ENCODE measurements around the gene PDE11A. TPM values are rescaled to one million over a fixed set of nuclear protein-coding genes. Genes with fewer than 3 reads are reported as not detected.

Gene PDE11A
- total RNA-seq, 4 donors from 2014 or later: 0.82 to 16.2 (median 4.3) TPM

DNA sequence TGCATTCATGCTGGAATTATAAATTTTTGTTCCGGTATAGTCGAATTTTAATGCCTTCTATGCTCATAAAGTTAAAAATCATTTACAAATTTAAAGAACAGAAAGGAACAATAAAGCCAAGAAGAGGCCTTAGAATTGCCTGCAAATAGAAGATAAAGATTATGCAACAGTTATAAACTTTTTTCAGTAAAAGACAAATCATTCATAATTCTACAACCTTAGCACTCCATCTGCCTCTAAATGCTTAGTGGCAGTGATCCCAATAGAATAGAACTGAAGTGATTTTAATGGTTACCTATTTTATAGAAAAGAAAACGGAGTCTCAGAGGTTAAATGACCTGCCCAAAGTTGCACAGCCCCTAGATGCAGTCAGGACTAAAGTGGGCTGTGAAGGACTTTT, 468.8 kb downstream of the PDE11A start:
- ATAC-seq (no peak), DNase-seq (no peak)
- H3K4me1 ChIP-seq: peaks cover 4 to 5% of the 10 kb centered on the region in 2 donors
- intact Hi-C loops (cut with DNase I; ENCODE audit: low total_unique reads): loop anchor here (5.0 kb wide), 1 partner anchor 266 kb away; no protein-coding TSS in a partner anchor
- no peaks in the 10 kb centered on the region for H3K9me3 ChIP-seq
- H3K36me3 ChIP-seq: no peaks in the 10 kb centered on the region
- H3K27me3 ChIP-seq: no peaks in the 10 kb centered on the region
- in situ Hi-C loops (cut with MboI; ENCODE audit: low sequenced_read_pairs in 4 of 4): loop anchor here in 3 of 4 donors (10.0 to 25.0 kb wide), 3 partner anchors 266 to 441 kb away; no protein-coding TSS in a partner anchor
- no peak for TF ChIP-seq POLR2A (IDR thresholded peaks at IDR 0.05)
- TF ChIP-seq CTCF (IDR thresholded peaks at IDR 0.05 in 4 of 5, conservative IDR thresholded peaks at IDR 0.05 in 1 of 5): no peak
- no peak overlapping the region for H3K4me3 ChIP-seq
- H3K27ac ChIP-seq: no peak overlapping the region

GRCh38 chr2:177603181-177603580, 469.4 kb downstream of the PDE11A start:
- Histone ChIP-seq H3K9me3 (no peaks in the 10 kb centered on the region), H3K36me3 (no peaks in the 10 kb centered on the region), H3K27me3 (no peaks in the 10 kb centered on the region), H3K4me1 (peaks cover 8 to 11% of the 10 kb centered on the region in 2 donors), H3K27ac (no peak overlapping the region), H3K4me3 (no peak overlapping the region)
- DNase-seq (no peak), ATAC-seq (no peak)
- TF ChIP-seq CTCF (IDR thresholded peaks at IDR 0.05 in 4 of 5, conservative IDR thresholded peaks at IDR 0.05 in 1 of 5) (no peak), POLR2A (IDR thresholded peaks at IDR 0.05) (no peak)
- intact Hi-C loops (cut with DNase I; ENCODE audit: low total_unique reads) (loop anchor here (5.0 kb wide), 1 partner anchor 266 kb away; no protein-coding TSS in a partner anchor), in situ Hi-C loops (cut with MboI; ENCODE audit: low sequenced_read_pairs in 4 of 4) (loop anchor here in 3 of 4 donors (10.0 to 25.0 kb wide), 3 partner anchors 266 to 441 kb away; no protein-coding TSS in a partner anchor)

DNA sequence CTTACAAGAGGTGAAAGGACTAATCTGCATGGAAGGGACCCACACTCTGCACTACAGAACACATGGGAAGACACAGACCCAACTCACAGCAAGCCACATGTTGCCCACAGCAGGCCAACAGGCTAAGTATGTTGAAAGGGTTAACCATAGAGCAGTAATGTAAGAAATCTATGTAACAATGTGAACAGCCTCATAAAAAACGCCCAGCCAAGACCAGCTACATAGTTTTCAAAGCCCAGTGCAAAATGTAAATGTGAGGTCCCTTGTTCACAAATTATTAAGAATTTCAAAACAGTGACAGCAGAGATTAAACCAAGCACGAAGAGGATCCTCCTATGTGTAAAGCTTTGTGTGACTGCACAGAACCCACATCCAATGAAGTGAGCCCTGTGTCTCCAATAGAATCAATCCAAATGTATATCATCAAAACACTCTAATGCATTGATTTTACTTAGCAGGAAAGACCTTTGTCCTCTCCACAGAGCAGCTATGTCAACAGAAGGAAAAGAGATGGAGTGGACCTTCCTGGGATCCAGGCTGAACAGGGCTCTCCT, 469.9 kb downstream of the PDE11A start:
- H3K36me3 ChIP-seq: no peaks in the 10 kb centered on the region
- no peaks in the 10 kb centered on the region for H3K9me3 ChIP-seq
- H3K4me3 ChIP-seq: no peak overlapping the region
- TF ChIP-seq POLR2A (IDR thresholded peaks at IDR 0.05): no peak
- TF ChIP-seq CTCF (IDR thresholded peaks at IDR 0.05 in 4 of 5, conservative IDR thresholded peaks at IDR 0.05 in 1 of 5): no peak
- intact Hi-C loops (cut with DNase I; ENCODE audit: low total_unique reads): loop anchor here (5.0 kb wide), 1 partner anchor 265 kb away; no protein-coding TSS in a partner anchor
- no peaks in the 10 kb centered on the region for H3K27me3 ChIP-seq
- no peak for DNase-seq
- ATAC-seq: no peak
- in situ Hi-C loops (cut with MboI; ENCODE audit: low sequenced_read_pairs in 4 of 4): loop anchor here in 3 of 4 donors (10.0 to 25.0 kb wide), 3 partner anchors 265 to 440 kb away; no protein-coding TSS in a partner anchor
- H3K4me1 ChIP-seq: peaks cover 8 to 12% of the 10 kb centered on the region in 2 donors
- no peak overlapping the region for H3K27ac ChIP-seq

DNA sequence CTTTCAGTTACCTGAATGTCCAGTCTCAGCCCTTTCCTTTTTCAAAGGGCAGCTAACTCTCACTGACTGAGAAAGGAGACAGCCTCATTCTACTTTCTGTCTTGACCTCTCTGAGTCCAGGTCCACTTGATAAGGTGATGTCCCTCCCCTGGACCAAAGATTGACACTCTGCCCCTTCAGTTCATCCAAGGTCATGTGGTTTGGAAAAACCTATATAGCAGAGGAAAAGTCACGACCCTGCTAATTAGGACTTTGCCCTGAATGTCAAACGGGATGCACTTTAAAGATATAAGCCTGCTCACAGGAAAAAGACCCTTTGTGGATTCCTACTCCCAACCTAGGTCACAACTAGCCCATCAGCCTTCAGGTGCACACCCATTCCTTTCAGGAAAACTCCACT, 471.7 kb downstream of the PDE11A start:
- intact Hi-C loops (cut with DNase I; ENCODE audit: low total_unique reads): loop anchor here (5.0 kb wide), 1 partner anchor 264 kb away; no protein-coding TSS in a partner anchor

More for the DNA sequence above, 471.7 kb downstream of the PDE11A start:
- DNase-seq (no peak), ATAC-seq (no peak)
- in situ Hi-C loops (cut with MboI; ENCODE audit: low sequenced_read_pairs in 4 of 4): loop anchor here in 3 of 4 donors (10.0 to 25.0 kb wide), 3 partner anchors 264 to 439 kb away; no protein-coding TSS in a partner anchor
- H3K4me1 ChIP-seq: peaks cover 8 to 12% of the 10 kb centered on the region in 2 donors
- H3K27ac ChIP-seq: no peak overlapping the region
- no peaks in the 10 kb centered on the region for H3K36me3 ChIP-seq
- no peak overlapping the region for H3K4me3 ChIP-seq
- no peaks in the 10 kb centered on the region for H3K9me3 ChIP-seq
- TF ChIP-seq CTCF (IDR thresholded peaks at IDR 0.05 in 4 of 5, conservative IDR thresholded peaks at IDR 0.05 in 1 of 5) (no peak), POLR2A (IDR thresholded peaks at IDR 0.05) (no peak)
- no peaks in the 10 kb centered on the region for H3K27me3 ChIP-seq
